GM04503 (cell line): ENCODE measurements around the gene MOB1A.

ENCODE experiments used
- DNase-seq: peaks from one replicate; pipeline ENCODE4 v3.0.0-alpha.2; 2012; ENCODE audit warnings: low read depth

MOB1A gene

DNA sequence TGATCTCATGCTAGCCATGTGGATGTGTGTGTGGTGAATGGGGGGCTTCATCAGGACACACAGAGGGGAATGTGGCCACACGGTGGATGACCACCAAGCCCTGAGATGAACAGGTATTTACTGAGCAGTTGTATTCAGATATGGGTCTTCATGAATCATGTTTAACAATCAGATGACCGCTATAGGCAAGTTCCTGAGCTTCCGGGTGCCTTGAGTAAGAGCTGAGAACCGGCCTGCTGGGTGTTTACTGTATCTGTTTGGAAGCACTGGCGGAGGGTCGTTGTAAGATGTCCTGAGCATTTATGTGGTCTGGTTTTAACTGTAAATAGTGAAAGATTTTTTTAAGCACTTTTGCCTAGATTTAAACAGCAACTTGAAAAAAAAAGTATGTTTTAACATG is 74.9 kb downstream of the MOB1A start:
- DNase-seq = no peak
